Measurements from ENCODE around the gene SGO2. TPM values are rescaled to one million over a fixed set of nuclear protein-coding genes. Genes with fewer than 3 reads are reported as not detected.

The SGO2 gene
- total and polyA plus RNA-seq, 10 of the 15 experiments (the other 5 are each of a cell fraction or from before 2014, with no cell fraction given), result 15.8 to 55.2 (median 24.3) TPM

DNA sequence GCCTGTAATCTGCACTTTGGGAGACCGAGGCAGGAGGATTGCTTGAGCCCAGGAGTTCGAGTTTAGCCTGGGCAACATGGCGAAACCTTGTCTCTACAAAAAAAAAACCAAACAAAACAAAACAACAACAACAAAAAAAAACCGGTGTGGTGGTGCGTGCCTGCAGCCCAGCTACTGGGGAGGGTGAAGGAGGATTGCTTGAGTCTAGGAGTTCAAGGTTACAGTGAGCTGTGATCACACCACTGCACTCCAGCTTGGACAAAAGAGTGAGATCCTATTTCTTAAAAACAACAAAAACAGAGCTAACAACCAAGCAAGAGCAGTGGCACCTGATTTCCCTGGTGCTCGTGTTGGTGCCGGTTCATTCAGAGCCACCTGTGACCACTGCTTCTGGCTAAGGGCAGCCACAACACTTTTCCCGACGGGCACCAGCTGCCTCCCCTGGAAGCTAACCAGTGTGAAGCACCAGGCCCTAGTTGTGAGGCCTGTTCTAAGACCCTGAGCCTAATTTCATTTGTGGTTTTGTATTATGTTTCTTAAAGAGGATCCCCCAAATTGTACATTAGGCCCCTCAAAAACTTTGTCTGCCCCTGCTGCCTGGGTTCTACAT, 61.1 kb downstream of the SGO2 start (continued):
- TF ChIP-seq, protein P1, sequence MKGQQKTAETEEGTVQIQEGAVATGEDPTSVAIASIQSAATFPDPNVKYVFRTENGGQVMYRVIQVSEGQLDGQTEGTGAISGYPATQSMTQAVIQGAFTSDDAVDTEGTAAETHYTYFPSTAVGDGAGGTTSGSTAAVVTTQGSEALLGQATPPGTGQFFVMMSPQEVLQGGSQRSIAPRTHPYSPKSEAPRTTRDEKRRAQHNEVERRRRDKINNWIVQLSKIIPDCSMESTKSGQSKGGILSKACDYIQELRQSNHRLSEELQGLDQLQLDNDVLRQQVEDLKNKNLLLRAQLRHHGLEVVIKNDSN (IDR thresholded peaks at IDR 0.05; ENCODE audit: borderline replicate concordance, extremely low read length, insufficient read depth, low read depth, low read length), result no peak
- TF ChIP-seq, protein P2, sequence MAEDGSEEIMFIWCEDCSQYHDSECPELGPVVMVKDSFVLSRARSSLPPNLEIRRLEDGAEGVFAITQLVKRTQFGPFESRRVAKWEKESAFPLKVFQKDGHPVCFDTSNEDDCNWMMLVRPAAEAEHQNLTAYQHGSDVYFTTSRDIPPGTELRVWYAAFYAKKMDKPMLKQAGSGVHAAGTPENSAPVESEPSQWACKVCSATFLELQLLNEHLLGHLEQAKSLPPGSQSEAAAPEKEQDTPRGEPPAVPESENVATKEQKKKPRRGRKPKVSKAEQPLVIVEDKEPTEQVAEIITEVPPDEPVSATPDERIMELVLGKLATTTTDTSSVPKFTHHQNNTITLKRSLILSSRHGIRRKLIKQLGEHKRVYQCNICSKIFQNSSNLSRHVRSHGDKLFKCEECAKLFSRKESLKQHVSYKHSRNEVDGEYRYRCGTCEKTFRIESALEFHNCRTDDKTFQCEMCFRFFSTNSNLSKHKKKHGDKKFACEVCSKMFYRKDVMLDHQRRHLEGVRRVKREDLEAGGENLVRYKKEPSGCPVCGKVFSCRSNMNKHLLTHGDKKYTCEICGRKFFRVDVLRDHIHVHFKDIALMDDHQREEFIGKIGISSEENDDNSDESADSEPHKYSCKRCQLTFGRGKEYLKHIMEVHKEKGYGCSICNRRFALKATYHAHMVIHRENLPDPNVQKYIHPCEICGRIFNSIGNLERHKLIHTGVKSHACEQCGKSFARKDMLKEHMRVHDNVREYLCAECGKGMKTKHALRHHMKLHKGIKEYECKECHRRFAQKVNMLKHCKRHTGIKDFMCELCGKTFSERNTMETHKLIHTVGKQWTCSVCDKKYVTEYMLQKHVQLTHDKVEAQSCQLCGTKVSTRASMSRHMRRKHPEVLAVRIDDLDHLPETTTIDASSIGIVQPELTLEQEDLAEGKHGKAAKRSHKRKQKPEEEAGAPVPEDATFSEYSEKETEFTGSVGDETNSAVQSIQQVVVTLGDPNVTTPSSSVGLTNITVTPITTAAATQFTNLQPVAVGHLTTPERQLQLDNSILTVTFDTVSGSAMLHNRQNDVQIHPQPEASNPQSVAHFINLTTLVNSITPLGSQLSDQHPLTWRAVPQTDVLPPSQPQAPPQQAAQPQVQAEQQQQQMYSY (CRISPR knock-in tag; IDR thresholded peaks at IDR 0.05), result no peak
- TF ChIP-seq, protein P3, sequence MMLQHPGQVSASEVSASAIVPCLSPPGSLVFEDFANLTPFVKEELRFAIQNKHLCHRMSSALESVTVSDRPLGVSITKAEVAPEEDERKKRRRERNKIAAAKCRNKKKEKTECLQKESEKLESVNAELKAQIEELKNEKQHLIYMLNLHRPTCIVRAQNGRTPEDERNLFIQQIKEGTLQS (IDR thresholded peaks at IDR 0.05; ENCODE audit: borderline replicate concordance, extremely low read depth, low read depth, low read length), result no peak
- TF ChIP-seq SUZ12 (IDR thresholded peaks at IDR 0.05; ENCODE audit: unreplicated experiment), result no peak
- TF ChIP-seq, protein P4, sequence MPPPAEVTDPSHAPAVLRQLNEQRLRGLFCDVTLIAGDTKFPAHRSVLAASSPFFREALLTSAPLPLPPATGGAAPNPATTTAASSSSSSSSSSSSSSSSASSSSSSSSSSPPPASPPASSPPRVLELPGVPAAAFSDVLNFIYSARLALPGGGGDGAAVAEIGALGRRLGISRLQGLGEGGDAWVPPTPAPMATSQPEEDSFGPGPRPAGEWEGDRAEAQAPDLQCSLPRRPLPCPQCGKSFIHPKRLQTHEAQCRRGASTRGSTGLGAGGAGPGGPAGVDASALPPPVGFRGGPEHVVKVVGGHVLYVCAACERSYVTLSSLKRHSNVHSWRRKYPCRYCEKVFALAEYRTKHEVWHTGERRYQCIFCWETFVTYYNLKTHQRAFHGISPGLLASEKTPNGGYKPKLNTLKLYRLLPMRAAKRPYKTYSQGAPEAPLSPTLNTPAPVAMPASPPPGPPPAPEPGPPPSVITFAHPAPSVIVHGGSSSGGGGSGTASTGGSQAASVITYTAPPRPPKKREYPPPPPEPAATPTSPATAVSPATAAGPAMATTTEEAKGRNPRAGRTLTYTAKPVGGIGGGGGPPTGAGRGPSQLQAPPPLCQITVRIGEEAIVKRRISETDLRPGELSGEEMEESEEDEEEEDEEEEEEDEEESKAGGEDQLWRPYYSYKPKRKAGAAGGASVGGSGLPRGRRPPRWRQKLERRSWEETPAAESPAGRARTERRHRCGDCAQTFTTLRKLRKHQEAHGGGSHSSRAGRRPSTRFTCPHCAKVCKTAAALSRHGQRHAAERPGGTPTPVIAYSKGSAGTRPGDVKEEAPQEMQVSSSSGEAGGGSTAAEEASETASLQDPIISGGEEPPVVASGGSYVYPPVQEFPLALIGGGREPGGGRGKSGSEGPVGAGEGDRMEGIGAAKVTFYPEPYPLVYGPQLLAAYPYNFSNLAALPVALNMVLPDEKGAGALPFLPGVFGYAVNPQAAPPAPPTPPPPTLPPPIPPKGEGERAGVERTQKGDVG (CRISPR knock-in tag; IDR thresholded peaks at IDR 0.05), result no peak
- TF ChIP-seq EZH2 (IDR thresholded peaks at IDR 0.05; ENCODE audit: borderline replicate concordance, control insufficient read depth, low read depth, low read length), result no peak
- TF ChIP-seq NR2C1 (IDR thresholded peaks at IDR 0.05), result no peak

Data from GM12878 (cell line).